GM10847 (cell line): ENCODE data around the gene ARHGAP45.
A peak's percentile ranks its signal among the peaks of the same experiment; 100 is the strongest.

Experiments
- POLR2A ChIP-seq: IDR thresholded peaks from 2 replicates; pipeline ENCODE4 v1.6.1; 2011; ENCODE audit not compliant: insufficient read length; ENCODE audit errors: extremely low read depth

Gene ARHGAP45

GRCh38 chr19:1118999-1119398 is 52.0 kb downstream of the ARHGAP45 start:
- TF ChIP-seq POLR2A: no peak

DNA sequence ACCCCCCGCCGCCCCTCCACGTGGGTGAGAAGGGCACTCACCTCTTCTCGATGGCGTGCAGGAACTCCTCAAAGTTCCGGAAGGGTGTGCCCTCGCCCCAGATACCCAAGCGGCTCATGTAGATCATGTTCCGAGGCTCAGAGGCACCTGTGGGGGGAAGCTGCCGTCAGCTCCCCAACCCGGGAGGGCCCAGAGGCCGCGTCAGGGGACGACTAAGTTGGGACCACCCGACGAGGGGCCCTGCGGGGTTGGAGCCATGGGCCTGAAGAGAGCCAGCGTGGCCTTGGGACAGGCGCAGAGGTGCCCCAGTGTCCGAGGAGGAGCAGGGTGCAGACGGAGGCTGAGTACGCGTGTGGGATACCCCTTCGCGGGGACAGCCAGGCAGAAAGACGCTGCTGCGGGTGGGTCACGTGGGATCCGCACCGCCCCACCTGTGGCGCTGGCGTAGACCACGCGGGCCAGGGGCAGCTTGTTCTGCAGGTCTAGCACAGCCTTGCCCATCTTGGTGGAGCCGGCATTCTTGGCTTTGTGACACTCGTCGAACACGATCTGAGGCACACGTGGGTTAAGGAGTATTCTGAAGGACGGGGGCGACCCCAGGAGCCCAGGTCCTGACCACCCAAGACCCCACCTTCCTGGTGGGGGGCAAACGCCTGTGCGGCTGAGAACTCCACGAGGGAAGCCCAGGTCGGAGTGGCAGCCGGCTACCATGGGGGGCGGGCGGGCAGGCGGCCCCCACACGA is 52.7 kb downstream of the ARHGAP45 start:
- no peak for TF ChIP-seq POLR2A

DNA sequence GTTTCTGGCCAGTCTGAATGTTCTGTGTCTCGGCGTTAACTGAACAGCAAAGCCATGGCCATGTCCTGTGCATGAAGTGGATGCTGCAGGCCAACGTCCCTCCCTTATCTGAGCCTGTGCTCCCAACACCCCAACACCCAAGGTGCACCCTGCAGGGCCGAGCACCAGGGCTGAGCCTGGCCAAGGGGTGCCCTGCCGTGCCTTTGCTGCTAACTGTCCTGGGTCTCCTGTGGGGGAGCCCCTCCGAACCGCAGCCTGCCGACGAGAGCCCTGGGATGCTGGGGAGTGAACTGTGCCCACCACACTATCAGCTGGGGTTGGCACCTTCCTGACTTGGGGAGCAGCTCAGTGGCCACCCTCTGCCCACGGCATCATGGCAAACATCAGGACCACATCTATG is 54.4 kb downstream of the ARHGAP45 start:
- no peak for TF ChIP-seq POLR2A

DNA sequence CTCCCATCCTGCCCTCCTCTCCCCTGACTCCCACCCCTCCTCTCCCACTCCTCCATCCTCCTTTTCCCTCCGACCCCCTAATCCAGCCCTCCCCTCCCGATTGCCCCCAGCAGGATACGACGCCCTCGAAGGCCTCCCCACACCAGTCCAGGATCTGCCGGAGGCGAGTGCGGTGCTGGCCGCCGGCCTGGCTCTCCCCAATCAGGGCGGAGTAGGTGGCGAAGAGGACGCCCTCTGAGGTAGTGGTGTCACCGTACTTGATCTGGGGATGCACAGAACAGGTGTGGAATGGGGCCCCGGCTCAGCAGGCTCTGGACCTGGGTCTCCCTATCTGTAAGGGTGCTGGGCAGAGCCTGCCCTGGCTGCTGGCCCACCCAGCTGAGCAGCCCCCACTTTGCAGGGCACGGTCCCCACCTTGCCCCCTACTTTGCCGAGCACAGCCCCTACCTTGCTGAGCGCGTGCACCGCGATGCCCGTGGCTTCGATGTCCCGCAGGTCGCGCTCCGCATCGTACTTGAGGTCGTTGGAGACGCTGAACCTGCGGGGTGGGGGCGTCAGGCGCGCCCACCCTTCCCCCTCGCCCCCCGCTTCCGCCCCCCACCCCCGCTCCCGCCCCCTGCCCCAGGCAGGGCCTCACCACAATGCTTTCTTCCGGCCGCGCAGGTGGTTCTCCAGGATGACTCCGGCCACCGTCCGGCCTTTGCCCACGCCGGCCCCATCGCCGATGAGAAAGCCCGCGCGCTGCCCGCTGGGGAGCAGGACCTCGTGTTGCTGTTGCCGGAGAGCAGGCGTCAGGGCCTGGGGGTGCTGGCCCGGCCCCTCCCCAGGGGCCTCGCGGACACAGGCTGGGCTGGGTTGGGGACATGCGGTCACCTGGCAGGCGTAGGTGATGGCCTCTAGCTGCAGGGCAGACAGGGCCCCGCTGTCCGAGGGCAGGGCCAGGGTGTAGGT is 55.3 kb downstream of the ARHGAP45 start:
- no peak for TF ChIP-seq POLR2A

DNA sequence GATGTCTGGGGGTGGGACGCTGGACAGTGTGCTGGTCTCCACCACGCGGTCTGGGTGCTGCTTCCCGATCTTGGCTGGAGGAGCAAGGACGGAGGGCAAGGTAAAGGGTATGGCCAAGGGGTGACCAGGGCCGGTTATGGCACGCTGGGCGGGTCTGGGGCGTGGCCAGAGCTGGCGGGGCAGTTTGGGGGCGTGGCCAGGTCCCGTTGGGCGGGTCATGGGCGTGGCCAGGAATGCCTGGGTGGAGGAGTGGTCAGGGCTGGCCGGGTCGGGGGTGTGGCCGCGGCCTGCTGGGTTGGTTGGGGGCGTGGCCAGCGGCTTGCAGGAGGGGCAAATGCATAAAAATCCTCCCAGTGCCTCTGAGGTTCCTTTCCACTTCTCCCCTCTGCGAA is 56.0 kb downstream of the ARHGAP45 start:
- TF ChIP-seq POLR2A: no peak

DNA sequence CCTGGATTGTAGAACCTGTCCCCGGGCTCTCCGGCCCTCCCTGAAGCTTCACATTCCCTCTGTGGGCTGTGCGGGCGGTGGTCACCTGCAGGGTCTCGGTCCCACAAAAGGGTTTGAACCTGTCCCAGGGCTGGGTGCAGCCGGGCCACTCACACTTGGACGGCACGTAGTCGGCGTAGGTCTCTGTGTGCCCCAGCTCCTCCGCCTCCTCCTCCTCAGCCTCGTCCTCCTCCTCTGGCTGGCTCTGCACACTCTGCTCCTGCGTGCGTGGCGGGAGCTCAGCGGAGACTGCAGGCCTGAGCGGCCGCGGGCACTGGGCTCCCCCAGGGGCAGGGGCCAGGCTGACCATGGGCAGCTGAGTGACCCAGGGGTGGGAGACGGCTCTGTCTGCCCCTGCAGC is 56.4 kb downstream of the ARHGAP45 start:
- no peak for TF ChIP-seq POLR2A

GRCh38 chr19:1123885-1124677 is 57.1 kb downstream of the ARHGAP45 start:
- TF ChIP-seq POLR2A: no peak

DNA sequence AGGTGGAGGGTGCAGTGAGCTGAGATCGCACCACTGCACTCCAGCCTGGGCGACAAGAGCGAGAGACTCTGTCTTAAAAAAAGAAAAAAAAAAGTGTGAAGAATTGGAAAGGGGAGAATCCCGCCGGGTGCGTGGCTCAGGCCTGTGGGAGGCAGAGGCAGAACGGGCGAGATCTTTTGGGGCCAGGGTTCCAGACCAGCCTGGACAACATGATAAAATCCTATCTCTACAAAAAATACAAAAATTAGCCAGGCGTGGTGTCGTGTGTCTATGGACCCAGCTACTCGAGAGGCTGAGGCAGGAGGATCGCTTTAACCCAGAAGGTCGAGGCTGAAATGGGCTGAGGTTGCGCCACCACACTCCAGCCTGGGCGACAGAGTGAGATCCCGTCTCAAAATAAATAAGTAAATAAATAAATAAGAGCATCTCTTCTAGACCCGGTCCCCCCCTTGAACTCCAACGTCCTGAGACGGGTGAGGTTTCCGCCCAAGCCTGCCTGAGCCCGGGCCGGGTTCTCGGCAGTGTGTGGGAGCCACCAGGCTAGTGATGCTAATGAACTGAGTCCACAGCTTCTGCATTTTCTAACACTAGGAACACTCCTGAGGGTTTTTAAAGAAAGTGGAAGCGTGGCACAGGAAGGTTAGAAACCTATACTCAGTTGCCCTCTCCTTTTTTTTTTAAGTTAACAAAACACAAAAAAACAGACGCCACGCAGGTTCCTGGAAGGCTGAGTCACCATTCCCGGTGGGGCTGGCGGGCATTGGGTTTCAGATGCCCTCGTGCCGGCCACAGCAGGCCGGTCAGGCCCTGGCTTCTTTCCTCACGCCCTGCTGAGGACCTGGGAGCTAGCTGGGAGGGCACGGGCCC is 58.9 kb downstream of the ARHGAP45 start:
- TF ChIP-seq POLR2A: no peak

- TF ChIP-seq POLR2A: no peak
Observed at GRCh38 chr19:1126984-1127760, 60.2 kb downstream of the ARHGAP45 start.

- TF ChIP-seq POLR2A: no peak
Observed at GRCh38 chr19:1128106-1128505, 61.1 kb downstream of the ARHGAP45 start.

GRCh38 chr19:1129535-1129934 is 62.6 kb downstream of the ARHGAP45 start:
- TF ChIP-seq POLR2A: no peak

GRCh38 chr19:1130771-1131717 is 64.1 kb downstream of the ARHGAP45 start:
- TF ChIP-seq POLR2A: peak; percentile 11
